SK-N-MC (cell line): ENCODE data around the gene SMYD3.

Experiments used
- DNase-seq: peaks from one replicate; pipeline ENCODE4 v3.0.0-alpha.2; 2011; ENCODE audit warnings: low read depth, low spot score
- H3K27ac ChIP-seq: fragments of 200-600 bp; sonication (generic); 2 replicates; pipeline ENCODE4 v1.5.1; 2016; ENCODE audit warnings: mixed run types
- H3K36me3 ChIP-seq: fragments of 200-600 bp; sonication (generic); 2 replicates; pipeline ENCODE4 v1.6.1; 2017; ENCODE audit warnings: antibody characterized with exemption, low read length, mixed read lengths; ENCODE audit not compliant: insufficient read depth
- H3K4me3 ChIP-seq: fragments of 200-600 bp; sonication (generic); 2 replicates; pipeline ENCODE4 v1.5.1; 2016
- H3K9ac ChIP-seq: fragments of 200-600 bp; sonication (generic); 2 replicates; pipeline ENCODE4 v1.8.0; 2017; ENCODE audit warnings: mixed run types, mixed read lengths; ENCODE audit not compliant: insufficient read length
- H3K9me3 ChIP-seq: fragments of 200-600 bp; sonication (generic); 2 replicates; pipeline ENCODE4 v1.6.1; 2017; ENCODE audit warnings: low read depth, mild to moderate bottlenecking, antibody characterized with exemption, low read length, moderate library complexity, mixed read lengths
- EZH2 ChIP-seq: fragments of 200-600 bp; sonication (generic); IDR thresholded peaks from one replicate; pipeline ENCODE4 v1.6.1; 2017; ENCODE audit warnings: antibody characterized with exemption
- FOXP2 ChIP-seq: optimal IDR thresholded peaks from 2 replicates; pipeline ENCODE3; 2011; ENCODE audit warnings: mild to moderate bottlenecking, moderate library complexity; ENCODE audit not compliant: insufficient read depth; ENCODE audit errors: extremely low read length, control extremely low read depth
- POLR2AphosphoS5 ChIP-seq: IDR thresholded peaks from 2 replicates; pipeline ENCODE4 v1.6.1; 2012; ENCODE audit warnings: mild to moderate bottlenecking, low read depth, low read length, borderline replicate concordance

Gene SMYD3

GRCh38 chr1:246255773-246256172, 251.3 kb downstream of the SMYD3 start:
- Histone ChIP-seq H3K27ac (no peak overlapping the region), H3K9me3 (no peaks in the 10 kb centered on the region; the same call in 1 of the 2 replicates), H3K36me3 (no peaks in the 10 kb centered on the region), H3K4me3 (no peak overlapping the region), H3K9ac (no peak overlapping the region)
- no peak for DNase-seq
- TF ChIP-seq EZH2, result no peak
- TF ChIP-seq POLR2AphosphoS5, result no peak
- TF ChIP-seq FOXP2, result no peak

DNA sequence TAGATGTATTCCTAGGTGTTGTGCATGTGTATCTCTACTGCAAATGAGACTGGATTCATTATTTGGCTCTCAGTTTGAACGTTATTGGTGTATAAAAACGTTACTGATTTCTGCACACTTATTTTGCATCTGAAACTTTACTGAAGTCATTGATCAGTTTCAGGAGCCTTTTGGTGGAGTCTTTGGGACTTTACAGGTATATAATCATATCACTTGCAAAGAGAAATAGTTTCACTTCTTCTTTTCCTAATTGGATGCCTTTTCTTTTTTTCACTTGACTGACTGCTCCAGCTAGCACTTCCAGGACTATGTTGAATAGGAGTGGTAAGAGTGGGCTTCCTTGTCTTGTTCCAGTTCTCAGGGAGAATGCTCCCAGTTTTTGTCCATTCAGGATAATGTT, 252.2 kb downstream of the SMYD3 start:
- no peak overlapping the region for H3K27ac ChIP-seq
- H3K9ac ChIP-seq, result no peak overlapping the region

DNA sequence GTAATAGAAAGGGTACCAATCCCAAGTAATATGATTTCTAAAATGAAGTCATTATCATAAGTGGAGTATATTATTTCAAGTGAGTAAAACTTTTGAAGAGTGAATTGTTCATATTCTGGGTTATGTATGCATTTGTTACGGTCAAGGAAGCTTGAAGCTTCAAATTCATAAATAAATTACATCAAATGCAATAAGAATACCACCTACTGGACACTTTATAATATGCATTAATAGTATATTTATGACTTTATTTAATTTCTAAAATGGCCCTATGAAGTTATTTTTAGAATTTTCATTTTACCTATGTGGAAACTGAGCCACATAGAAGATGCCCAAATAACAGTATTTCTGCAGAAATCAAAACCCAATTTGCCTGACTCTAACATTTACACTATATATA, 260.6 kb downstream of the SMYD3 start:
- TF ChIP-seq FOXP2 (no peak), EZH2 (no peak), POLR2AphosphoS5 (no peak)

More for the DNA sequence above, 252.2 kb downstream of the SMYD3 start:
- DNase-seq, result no peak
- TF ChIP-seq FOXP2 (no peak), POLR2AphosphoS5 (no peak), EZH2 (no peak)
- Histone ChIP-seq H3K4me3 (no peak overlapping the region), H3K36me3 (no peaks in the 10 kb centered on the region), H3K9me3 (no peaks in the 10 kb centered on the region; the same call in 1 of the 2 replicates)

GRCh38 chr1:246245541-246245940, 261.5 kb downstream of the SMYD3 start:
- Histone ChIP-seq H3K36me3 (no peaks in the 10 kb centered on the region), H3K27ac (no peak overlapping the region), H3K9me3 (no peaks in the 10 kb centered on the region), H3K4me3 (no peak overlapping the region), H3K9ac (no peak overlapping the region)
- TF ChIP-seq EZH2 (no peak), FOXP2 (no peak), POLR2AphosphoS5 (no peak)
- DNase-seq, result no peak

More for the DNA sequence above, 260.6 kb downstream of the SMYD3 start:
- H3K9ac ChIP-seq, result no peak overlapping the region
- H3K9me3 ChIP-seq, result no peaks in the 10 kb centered on the region
- no peak for DNase-seq
- no peak overlapping the region for H3K4me3 ChIP-seq
- H3K27ac ChIP-seq, result no peak overlapping the region
- H3K36me3 ChIP-seq, result no peaks in the 10 kb centered on the region

DNA sequence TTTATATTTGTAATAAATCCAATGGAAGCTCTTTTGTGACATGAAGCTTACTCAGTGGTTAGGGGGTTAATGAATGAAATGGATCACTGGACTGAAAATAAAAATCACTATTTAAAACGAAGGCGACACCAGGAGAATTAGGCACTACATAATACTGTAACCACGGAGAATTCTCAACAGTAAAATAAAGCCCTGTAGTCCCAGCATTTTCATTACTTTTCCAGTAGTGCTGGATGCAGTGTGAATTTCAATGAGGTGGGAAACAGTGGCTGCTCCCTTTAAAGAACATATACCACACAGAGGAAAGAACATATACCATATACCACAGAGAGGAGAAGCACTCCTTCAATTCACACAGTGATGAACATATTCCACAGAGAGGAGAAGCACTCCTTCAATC, 275.0 kb downstream of the SMYD3 start:
- H3K4me3 ChIP-seq, result no peak overlapping the region
- H3K36me3 ChIP-seq, result no peaks in the 10 kb centered on the region
- TF ChIP-seq FOXP2, result no peak
- no peak for TF ChIP-seq EZH2
- TF ChIP-seq POLR2AphosphoS5, result no peak
- no peak for DNase-seq
- H3K9ac ChIP-seq, result no peak overlapping the region
- H3K9me3 ChIP-seq, result no peaks in the 10 kb centered on the region
- H3K27ac ChIP-seq, result no peak overlapping the region

GRCh38 chr1:246226041-246226440, 281.0 kb downstream of the SMYD3 start:
- Histone ChIP-seq H3K9ac (no peak overlapping the region), H3K36me3 (no peaks in the 10 kb centered on the region), H3K9me3 (no peaks in the 10 kb centered on the region), H3K4me3 (no peak overlapping the region), H3K27ac (no peak overlapping the region)
- DNase-seq, result no peak
- no peak for TF ChIP-seq FOXP2
- TF ChIP-seq POLR2AphosphoS5, result no peak
- no peak for TF ChIP-seq EZH2

- no peaks in the 10 kb centered on the region for H3K9me3 ChIP-seq
- no peak overlapping the region for H3K9ac ChIP-seq
- no peak for TF ChIP-seq POLR2AphosphoS5
- no peak for TF ChIP-seq FOXP2
- no peak for TF ChIP-seq EZH2
- DNase-seq, result no peak
- H3K36me3 ChIP-seq, result no peaks in the 10 kb centered on the region
- H3K27ac ChIP-seq, result no peak overlapping the region
- no peak overlapping the region for H3K4me3 ChIP-seq
Measured at GRCh38 chr1:246221485-246222255, 285.4 kb downstream of the SMYD3 start.

DNA sequence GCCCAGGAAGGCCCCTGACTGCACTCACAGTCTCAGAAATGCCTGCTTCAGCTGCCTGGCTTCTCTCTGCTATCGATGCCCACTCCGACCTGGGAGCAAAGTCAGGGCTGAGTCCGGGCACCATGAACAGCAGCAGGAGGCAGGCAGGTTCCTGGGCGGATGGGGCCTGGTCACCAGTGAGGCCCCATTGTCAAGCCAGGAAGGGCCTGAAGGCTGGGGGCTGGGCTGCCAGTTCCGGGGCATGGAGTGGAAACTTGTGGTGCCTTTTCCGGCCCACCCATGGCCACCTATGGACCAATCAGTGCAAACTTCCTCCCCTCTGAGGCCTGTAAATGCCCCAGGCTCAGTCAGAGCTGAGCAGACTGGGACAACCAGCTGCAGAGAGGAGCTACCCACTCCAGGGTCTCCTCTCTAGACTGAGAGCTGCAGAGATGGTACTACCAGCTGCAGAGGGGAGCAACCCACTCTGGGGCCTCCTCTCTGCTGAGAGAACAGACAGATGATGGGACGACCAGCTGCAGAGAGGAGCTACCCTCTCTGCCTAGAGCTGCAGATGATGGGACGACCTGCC, 286.5 kb downstream of the SMYD3 start:
- DNase-seq, result no peak
- Histone ChIP-seq H3K27ac (no peak overlapping the region), H3K36me3 (no peaks in the 10 kb centered on the region), H3K4me3 (no peak overlapping the region), H3K9me3 (no peaks in the 10 kb centered on the region), H3K9ac (no peak overlapping the region)
- TF ChIP-seq POLR2AphosphoS5, result no peak

- H3K36me3 ChIP-seq, result no peaks in the 10 kb centered on the region
- no peaks in the 10 kb centered on the region for H3K9me3 ChIP-seq
- H3K9ac ChIP-seq, result no peak overlapping the region
- TF ChIP-seq FOXP2 (no peak), POLR2AphosphoS5 (no peak), EZH2 (no peak)
- H3K27ac ChIP-seq, result no peak overlapping the region
- no peak for DNase-seq
- H3K4me3 ChIP-seq, result no peak overlapping the region
Measured at GRCh38 chr1:246219508-246220030, 287.5 kb downstream of the SMYD3 start.
